GM12864 (cell line): ENCODE data around the gene SEMA4D.

Experiments used
- DNase-seq: peaks from one replicate; pipeline ENCODE4 v3.0.0-alpha.2; 2011; ENCODE audit warnings: low read depth
- H3K4me3 ChIP-seq: 2 replicates; pipeline ENCODE4 v1.5.1; 2011; ENCODE audit warnings: mild to moderate bottlenecking, low read depth, low read length, control low read depth
- CTCF ChIP-seq: IDR thresholded peaks from 2 replicates; pipeline ENCODE4 v1.5.1; 2011; ENCODE audit warnings: low read depth, mild to moderate bottlenecking, moderate library complexity, low read length, control low read depth, inconsistent platforms; ENCODE audit errors: missing control alignments

SEMA4D gene

GRCh38 chr9:89505048-89505447, 7.1 kb upstream of the SEMA4D start:
- no peak overlapping the region for H3K4me3 ChIP-seq
- TF ChIP-seq CTCF = no peak
- no peak for DNase-seq

DNA sequence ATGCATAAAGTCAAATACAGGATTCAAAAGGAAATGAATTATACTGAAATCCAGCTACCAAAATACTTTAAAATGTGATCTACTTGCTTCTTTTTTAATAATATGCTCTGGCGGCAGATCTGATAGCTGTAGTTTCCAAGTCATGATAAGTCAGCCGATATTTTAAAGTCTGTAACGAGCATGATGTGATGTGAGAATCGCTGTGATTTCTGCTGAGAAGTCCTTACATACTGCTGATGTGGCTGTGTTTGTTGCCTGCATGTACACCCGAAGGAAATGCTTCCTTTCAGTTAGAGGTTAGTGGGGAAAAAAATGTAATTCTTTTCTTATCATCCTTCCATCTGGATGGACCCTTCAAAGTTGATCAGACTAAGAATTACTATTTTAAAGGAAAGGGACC, 4.8 kb upstream of the SEMA4D start:
- H3K4me3 ChIP-seq = no peak overlapping the region
- TF ChIP-seq CTCF = no peak
- DNase-seq = no peak

- no peak for DNase-seq
- no peak for TF ChIP-seq CTCF
- no peak overlapping the region for H3K4me3 ChIP-seq
Observed at GRCh38 chr9:89502038-89502601, 4.2 kb upstream of the SEMA4D start.

GRCh38 chr9:89501311-89501898, 3.5 kb upstream of the SEMA4D start:
- DNase-seq = no peak
- no peak for TF ChIP-seq CTCF
- no peak overlapping the region for H3K4me3 ChIP-seq

- DNase-seq = no peak
- no peak overlapping the region for H3K4me3 ChIP-seq
- no peak for TF ChIP-seq CTCF
Observed at GRCh38 chr9:89500008-89500407, 2.1 kb upstream of the SEMA4D start.

- no peak for TF ChIP-seq CTCF
Observed at GRCh38 chr9:89498852-89499480, 1.1 kb upstream of the SEMA4D start.

More at GRCh38 chr9:89498852-89499480, 1.1 kb upstream of the SEMA4D start:
- no peak overlapping the region; the same call in 1 of the 2 replicates for H3K4me3 ChIP-seq
- DNase-seq = peak; percentile 68
